IMR-90 (cell line): Measurements from ENCODE around the gene HMOX2.

Experiments
- MAFK ChIP-seq: IDR thresholded peaks from 2 replicates; pipeline ENCODE4 v1.6.1; 2012; ENCODE audit warnings: low read depth, low read length, improper control_type of control experiment
- POLR2A ChIP-seq: IDR thresholded peaks from 2 replicates; pipeline ENCODE4 v1.6.1; 2012; ENCODE audit warnings: mild to moderate bottlenecking, low read depth, low read length
- TF ChIP-seq, protein P1 (sequence below): conservative IDR thresholded peaks from 2 replicates; pipeline ENCODE4 v1.5.1; 2012; ENCODE audit warnings: mild to moderate bottlenecking, low read depth, low read length, improper control_type of control experiment
- TF ChIP-seq, protein P2 (sequence below): fragments of 150-350 bp; IDR thresholded peaks from 2 replicates; pipeline ENCODE4 v1.6.1; 2017; ENCODE audit warnings: mild to moderate bottlenecking, antibody characterized with exemption, low read length, low read depth

- TF ChIP-seq, protein P1, sequence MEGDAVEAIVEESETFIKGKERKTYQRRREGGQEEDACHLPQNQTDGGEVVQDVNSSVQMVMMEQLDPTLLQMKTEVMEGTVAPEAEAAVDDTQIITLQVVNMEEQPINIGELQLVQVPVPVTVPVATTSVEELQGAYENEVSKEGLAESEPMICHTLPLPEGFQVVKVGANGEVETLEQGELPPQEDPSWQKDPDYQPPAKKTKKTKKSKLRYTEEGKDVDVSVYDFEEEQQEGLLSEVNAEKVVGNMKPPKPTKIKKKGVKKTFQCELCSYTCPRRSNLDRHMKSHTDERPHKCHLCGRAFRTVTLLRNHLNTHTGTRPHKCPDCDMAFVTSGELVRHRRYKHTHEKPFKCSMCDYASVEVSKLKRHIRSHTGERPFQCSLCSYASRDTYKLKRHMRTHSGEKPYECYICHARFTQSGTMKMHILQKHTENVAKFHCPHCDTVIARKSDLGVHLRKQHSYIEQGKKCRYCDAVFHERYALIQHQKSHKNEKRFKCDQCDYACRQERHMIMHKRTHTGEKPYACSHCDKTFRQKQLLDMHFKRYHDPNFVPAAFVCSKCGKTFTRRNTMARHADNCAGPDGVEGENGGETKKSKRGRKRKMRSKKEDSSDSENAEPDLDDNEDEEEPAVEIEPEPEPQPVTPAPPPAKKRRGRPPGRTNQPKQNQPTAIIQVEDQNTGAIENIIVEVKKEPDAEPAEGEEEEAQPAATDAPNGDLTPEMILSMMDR: no peak
- TF ChIP-seq POLR2A (no peak), MAFK (no peak)
- TF ChIP-seq, protein P2, sequence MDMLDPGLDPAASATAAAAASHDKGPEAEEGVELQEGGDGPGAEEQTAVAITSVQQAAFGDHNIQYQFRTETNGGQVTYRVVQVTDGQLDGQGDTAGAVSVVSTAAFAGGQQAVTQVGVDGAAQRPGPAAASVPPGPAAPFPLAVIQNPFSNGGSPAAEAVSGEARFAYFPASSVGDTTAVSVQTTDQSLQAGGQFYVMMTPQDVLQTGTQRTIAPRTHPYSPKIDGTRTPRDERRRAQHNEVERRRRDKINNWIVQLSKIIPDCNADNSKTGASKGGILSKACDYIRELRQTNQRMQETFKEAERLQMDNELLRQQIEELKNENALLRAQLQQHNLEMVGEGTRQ: no peak
These were observed 61.5 kb downstream of the HMOX2 start for GRCh38 chr16:4537376-4538343.
